ENCODE measurements around the gene ENPP5.
A peak's percentile ranks its signal among the peaks of the same experiment; 100 is the strongest.
"Not testable (repeated sequence)": the region's sequence is repeated elsewhere in the genome, so short reads cannot be mapped to it uniquely, and the experiment has no call there.

The ENPP5 gene

DNA sequence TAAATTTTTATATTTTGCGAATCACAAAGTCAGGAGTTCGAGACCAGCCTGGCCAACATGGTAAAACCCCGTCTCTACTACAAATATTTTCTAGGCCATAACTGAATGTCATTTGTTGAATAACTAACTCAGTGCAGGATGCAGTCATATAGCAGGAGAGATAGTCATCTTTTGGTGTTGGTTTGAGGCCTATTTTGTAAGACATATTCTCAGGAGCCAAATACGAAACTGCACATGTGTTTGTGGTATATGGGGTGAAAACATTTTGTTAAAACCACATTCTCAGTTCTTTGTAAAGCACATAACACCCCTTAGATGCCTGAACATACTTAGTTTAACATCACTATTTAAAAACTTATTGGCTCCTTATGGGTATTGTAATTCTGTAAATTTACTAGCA, 4.7 kb upstream of the ENPP5 start:
- no peak for DNase-seq (ENCODE audit: low read depth in 2 of 2)

DNA sequence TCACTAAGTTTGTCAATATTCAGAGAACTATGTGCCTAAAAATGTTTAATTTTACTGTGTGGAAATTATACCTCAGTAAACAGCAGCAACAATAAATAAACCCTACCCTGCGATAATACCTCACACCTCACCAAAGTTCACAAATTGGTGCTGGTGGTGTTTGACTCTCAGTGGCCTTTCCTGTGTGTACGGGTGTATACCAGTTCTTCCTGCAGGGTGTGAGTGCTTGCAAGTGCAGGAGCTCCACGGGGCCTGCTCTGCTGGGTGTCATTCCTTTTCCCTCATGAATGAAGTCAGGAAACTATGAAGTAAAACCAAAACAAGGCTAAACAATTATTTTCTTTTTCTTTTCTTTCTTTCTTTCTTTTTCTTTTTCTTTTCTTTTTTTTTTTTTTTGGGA, 4.1 kb upstream of the ENPP5 start:
- no peak for DNase-seq (ENCODE audit: low read depth in 2 of 2)

DNA sequence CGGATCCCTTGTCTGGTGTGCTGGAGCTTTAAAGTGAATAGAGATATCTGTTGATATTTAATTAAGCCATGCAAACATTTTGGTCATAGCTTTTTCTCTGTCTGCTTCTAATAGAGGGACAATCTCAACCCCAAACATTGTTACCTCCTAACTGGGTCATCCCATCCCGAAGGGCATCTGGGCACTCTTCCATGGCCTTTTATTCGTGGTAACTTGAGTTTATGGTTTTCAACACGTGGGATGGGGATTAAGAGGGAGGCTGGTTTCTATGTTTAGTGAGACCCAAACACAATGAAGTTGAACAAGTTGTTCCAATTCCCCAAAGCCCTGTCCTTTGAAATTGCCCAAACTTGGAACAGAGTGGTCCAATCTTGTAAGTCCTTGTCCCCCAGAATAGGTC, 1.4 kb upstream of the ENPP5 start:
- DNase-seq (ENCODE audit: low read depth in 2 of 2) = no peak

DNA sequence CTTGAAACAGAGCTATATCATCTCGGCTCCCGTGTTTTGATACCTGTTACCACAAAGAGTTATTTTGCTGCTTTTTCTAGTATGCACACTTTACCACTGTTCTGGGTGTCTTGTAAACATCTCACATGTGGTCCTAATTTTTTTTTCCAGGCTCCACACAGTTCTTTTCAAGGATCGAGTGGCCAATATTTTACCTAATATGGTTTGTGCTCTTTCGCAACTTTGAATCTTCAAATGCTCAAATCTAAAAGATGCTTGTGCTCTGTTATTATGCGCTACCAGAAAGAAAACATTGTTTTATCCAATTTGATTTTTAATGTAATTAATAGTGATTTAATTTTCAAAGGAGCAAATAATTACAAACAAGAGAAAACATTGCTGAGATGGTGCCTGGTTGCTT, 10.7 kb downstream of the ENPP5 start:
- DNase-seq (ENCODE audit: low read depth in 2 of 2) = no peak

DNA sequence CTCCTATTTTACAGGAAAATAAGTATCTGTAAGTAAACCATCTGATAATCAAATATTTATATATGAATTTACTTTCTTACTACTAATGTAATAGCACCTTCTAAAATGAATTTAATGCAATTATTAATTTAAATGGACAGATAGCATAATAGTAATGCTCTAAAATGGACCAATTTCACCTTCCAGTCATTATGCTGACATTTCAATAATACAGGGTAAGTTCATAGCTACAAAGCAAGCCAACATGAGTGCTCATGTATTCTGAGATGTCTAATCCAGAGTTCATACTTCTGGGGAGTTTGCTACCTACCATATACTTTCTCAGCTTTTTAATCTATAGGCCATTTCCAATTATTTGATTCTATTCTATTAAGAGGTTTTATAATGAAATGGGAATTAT, 11.6 kb downstream of the ENPP5 start:
- DNase-seq (ENCODE audit: low read depth in 2 of 2) = no peak

DNA sequence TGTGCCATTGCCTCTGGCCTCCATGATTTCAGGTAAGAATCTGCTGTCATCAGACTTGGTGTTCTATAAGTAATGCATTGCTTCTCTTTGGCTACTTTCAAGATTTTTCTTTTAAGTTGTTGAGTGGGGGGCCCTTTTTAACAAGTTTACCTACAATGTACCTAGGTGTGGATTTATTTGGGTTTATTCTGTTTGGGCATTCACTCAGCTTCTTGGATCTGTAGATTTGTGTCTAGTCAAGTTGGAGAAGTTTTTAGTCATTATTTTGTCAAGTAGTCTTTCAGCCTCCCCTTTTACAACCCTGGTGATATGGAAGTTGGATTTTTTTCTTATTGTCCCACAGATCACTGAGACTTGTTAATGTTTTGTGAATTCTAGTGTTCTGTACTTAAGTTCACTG, 14.1 kb downstream of the ENPP5 start:
- no peak for DNase-seq (ENCODE audit: low read depth in 2 of 2)

DNA sequence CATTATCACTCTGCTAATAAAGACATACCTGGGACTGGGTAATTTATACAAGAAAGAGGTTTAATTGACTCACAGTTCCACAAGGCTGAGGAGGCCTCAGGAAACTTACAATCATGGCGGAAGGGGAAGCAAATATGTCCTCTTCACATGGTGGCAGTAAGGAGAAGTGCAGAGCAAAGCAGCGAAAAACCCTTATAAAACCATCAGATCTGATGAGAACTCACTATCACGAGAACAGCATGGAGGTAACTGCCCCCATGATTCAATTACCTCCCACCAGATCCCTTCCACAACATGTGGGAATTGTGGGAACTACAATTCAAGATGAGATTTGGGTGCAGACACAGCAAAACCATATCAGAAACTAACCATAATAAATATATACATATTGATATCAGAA, 21.7 kb downstream of the ENPP5 start:
- DNase-seq (ENCODE audit: low read depth in 2 of 2) = not testable (repeated sequence)

DNA sequence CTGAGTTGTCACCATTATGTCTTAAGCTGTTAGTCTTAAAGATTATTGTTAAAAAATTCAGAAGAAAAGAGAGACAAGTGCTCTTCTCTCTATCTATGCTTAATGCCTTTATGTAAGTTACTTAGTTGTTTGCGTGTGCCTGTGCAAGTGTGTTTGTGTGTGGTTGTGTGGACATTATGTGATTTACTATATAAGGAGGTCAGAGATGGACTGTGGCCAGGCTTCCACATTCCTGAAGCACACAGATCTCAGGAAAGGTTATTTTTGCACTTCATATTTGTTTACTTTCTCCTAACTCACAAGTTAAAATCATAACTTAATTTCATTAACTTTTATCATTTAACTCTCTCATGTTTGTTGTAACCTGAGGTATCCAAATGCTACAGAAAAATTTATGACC, 26.5 kb downstream of the ENPP5 start:
- no peak for DNase-seq (ENCODE audit: low read depth in 2 of 2)

DNA sequence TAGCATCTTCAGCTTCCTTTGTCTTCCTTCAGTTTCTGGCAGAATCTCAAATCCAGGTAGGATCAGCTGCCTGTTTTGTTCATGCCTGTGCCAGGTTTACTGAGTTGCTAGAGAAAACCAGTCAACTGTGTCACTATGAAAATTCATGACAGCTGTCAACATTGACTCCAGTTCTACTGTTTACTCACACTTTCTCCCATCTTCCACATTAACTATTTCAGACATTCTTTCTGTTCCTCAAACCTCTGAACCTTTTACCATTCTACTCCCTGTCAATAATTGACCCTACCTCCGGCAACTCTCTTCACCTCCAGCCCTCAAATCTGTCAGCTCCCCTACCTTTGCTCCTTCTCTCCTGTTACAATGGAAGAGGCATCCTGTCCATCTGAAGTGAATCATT, 32.5 kb downstream of the ENPP5 start:
- no peak for DNase-seq (ENCODE audit: low read depth in 2 of 2)

DNA sequence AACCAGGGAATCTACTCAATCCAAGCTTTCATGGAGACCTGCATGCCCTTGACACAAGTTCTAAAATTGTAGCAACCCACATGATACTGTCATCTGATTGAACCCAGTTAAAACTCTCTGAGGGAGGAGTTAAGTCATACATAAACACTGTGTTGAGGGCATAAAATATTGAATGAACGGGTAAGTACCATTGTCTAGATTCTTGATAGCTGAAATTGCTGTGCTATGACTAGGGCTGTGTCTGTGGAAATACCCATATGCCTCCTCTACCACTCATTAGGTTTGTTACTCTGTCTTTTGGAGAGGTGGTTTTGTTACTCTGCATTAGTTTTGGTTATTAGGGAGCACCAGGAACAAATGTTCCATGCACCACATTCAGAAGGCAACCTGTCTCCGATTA, 33.4 kb downstream of the ENPP5 start:
- no peak for DNase-seq (ENCODE audit: low read depth in 2 of 2)

DNA sequence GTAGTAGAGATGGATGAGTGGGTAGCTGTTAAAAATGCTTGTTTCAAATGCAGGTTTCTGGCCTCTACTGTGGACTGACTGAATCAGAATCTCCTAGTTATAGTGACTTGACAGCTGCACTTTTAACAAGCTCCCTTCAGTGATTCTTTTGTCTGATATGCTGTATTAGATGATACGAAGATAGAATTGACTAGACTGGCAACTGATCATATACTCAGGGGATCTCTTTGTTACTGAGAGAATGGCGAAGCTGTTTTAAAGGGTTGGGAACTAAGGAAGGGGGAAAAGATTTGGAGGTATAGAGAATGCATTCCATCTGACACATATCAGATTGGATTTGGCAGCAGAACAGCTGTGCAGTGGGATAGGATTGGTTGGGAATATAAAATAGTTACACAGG, 33.9 kb downstream of the ENPP5 start:
- no peak for DNase-seq (ENCODE audit: low read depth in 2 of 2)

DNA sequence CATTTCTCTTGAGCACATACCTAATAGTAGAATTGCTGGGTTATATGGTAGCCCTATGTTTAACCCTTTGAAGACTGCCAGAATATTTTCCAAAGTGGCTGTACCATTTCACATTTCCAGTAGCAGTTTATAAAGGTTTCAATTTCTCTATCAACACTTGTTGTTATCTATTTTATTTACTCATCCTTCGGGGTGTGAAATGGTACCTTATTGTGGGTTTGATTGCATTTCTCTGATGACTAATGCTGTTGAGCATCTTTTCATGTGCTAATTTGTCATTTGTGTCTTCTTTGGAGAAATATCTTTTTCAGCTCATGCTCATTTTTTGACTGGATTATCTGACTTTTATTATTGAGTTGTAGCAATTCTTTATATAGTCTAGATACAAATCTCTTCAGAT, 35.6 kb downstream of the ENPP5 start:
- DNase-seq (ENCODE audit: low read depth in 2 of 2) = no peak

DNA sequence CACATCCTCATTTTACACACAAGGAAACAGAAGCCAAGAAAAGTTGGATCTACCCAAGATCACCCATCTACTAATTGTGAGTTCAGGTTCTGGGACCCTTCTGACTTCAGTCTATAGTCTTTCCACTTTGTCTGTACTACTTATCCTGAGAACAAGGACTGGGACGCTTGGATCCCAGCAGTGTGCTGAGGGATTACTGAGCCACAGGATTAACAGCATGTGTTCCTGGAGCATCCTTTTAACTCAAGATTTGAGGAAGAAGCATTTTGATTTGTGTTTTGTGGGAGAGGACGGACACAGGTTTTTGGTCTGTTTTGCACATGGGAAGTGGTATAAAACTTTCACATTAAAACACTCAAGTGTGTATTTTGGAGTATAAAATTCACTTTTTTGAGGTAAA, 36.6 kb downstream of the ENPP5 start:
- DNase-seq (ENCODE audit: low read depth in 2 of 2) = no peak

DNA sequence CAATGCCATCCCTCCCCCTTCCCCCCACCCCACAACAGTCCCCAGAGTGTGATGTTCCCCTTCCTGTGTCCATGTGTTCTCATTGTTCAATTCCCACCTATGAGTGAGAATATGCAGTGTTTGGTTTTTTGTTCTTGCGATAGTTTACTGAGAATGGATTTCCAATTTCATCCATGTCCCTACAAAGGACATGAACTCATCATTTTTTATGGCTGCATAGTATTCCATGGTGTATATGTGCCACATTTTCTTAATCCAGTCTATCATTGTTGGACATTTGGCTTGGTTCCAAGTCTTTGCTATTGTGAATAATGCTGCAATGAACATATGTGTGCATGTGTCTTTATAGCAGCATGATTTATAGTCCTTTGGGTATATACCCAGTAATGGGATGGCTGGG, 39.5 kb downstream of the ENPP5 start:
- not testable (repeated sequence) for DNase-seq (ENCODE audit: low read depth in 2 of 2)

DNA sequence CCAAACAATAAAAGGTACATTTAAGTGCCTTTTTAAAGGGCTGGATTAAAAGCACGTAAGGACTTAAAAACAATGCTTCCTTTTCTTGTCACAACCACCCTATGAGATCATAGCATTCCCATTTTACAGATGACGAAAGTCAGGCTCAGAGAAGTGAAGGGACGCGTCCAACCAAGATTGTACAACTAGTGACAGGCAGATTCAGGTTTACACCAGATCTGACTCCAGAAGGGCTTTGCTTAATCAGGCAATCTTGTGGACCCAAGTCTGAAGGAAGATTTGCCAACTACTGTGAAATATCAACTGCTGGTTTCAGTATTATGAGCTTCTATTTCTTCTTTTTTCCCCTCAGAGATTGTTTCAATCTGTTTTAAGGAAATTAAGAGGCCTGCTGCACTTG, 40.1 kb downstream of the ENPP5 start:
- DNase-seq (ENCODE audit: low read depth in 2 of 2) = no peak

DNA sequence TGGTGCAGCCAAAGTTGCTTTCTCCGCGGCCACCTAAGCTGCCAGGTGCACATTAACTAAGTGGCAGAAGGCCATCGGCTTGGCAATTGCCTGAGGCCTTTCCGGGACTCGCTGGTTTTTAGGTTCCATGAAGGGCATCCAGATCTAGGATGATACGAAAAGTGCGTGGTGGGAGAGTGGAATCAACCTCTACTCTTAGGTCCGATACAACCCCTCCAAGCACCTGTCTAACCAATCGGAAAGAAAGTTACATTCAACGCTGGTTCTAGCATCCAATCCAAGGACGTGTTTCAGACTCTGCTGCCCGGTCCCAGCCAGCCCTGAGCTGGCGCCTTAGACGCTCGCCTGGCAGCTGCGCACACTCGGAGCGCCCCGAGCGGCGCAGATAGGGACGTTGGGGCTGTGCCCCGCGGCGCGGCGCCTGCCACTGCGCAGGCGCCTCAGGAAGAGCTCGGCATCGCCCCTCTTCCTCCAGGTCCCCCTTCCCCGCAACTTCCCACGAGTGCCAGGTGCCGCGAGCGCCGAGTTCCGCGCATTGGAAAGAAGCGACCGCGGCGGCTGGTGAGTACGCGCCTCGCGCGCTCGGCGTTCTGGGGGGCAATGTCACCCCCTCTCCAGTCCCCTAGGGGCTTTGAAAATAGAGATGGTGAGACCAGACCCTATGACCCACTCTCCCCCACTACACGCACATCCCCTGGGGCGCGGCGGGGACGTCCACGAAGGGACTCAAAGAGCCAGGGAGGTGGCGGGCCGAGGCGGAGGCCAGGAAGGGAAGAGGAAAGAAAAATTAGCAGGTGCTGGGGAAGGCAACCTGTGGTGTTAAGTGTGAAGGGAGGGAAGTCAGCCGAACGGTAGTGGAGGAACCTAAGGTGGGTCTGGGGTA, 40.9 kb downstream of the ENPP5 start, which contains the start of gene ENPP4:
Gene ENPP4 (plus strand): TSS at position 361 of the 883 bp plus-strand sequence. CDS start 9,595 bp downstream, outside the sequence.
- peak; percentile 77 to 80 for DNase-seq (ENCODE audit: low read depth in 2 of 2)

DNA sequence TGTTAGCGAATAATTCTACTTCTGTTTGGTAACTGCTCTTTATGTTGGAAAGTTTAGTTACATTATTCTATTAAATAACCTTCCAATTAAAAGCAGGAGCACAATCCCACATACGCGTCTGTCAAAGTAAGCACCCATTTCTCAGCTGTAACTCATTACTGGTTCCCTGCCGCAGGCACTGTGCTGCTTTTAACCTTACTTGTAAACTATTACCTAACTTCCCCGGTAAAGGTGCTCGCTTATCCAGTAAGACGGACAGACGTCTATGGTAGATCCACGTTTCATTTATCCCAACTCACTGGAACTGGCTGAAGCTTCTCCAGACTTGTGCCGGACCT, 41.5 kb downstream of the ENPP5 start:
- no peak for DNase-seq (ENCODE audit: low read depth in 2 of 2)

DNA sequence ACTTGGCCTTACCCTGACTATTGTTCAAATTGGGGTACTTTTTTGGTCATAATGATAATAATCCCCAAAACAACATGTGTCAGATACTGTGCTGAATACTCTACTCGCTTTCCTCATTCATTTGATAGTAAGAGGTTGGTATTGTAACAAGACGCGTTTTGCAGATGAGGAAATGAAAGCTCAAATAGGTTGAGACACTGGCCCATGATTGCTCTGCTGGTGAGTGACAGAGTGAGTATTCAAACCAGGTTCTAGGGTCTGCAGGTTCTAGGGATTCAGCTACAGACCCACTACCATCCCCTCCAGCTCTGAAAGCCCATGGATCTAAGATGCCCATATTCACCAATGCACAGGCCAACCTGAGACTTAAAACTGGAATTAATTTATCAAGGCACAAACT, 42.3 kb downstream of the ENPP5 start:
- no peak for DNase-seq (ENCODE audit: low read depth in 2 of 2)

DNA sequence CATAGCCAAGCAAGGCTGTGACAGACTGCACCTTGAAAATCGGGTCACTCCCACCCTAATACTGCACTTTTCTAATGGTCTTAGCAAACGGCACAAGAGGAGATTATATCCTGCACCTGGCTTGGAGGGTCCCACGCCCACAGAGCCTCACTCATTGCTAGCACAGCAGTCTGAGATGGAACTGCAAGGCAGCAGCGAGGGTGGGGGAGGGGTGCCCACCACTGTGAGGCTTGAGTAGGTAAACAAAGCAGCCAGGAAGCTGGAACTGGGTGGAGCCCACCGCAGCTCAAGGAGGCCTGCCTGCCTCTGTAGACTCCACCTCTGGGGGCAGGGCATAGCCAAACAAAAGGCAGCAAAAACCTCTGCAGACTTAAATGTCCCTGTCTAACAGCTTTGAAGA, 51.1 kb downstream of the ENPP5 start:
- DNase-seq (ENCODE audit: low read depth in 2 of 2) = not testable (repeated sequence)

DNA sequence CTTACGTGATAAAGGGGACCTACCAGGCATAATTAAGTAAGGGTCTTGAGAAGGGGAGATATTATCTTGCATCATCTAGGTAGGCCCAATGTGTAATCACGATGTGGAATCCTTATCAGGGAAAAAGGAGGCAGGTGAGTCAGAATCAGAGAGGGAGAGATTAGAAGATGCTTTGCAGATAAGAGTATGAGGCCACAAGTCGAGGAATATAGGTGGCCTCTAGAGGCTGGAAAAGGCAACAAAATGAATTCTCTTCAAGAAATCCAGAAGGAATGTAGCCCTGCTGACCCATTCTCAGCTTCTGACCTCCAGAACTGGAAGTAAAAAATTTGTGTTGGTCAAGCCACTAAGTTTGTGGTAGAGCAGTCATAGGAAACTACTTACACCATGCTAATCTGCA, 51.9 kb downstream of the ENPP5 start:
- DNase-seq (ENCODE audit: low read depth in 2 of 2) = no peak

DNA sequence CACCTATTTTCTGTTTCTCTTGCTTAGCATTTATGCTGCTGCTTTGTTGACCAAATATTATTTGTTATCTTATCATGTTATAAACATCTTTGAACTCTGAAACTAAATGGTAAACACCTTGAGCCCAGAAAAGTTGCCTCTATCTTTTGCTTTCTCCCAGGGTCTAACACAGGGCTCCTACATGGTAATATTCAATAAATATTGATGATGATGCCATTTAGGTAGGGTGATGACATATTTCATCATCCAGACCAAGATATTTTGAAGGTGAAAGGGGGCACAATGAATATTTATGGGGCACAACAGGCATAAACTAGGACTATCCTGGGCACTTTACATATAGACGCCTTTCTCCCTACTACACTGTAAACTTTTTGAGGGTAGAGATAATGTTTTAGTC, 52.6 kb downstream of the ENPP5 start:
- no peak for DNase-seq (ENCODE audit: low read depth in 2 of 2)

DNA sequence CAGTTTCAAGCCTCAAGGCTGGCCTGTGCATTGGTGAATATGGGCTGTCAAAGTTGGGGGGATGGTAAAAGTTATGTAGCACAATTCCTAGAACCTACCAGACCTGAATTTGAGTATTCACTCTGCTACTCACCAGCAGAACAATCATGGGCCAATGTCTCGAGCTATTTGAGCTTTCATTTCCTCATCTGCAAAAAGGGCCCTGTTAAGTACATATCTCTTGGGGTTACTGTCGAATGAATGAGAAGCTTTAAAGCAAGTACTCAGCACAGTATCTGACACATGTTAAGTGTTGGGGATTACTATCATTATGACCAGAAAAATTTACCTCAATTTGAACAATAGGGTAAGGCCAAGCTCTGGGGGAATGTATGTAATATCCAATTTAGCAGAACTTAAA, 54.5 kb downstream of the ENPP5 start:
- DNase-seq (ENCODE audit: low read depth in 2 of 2) = no peak

DNA sequence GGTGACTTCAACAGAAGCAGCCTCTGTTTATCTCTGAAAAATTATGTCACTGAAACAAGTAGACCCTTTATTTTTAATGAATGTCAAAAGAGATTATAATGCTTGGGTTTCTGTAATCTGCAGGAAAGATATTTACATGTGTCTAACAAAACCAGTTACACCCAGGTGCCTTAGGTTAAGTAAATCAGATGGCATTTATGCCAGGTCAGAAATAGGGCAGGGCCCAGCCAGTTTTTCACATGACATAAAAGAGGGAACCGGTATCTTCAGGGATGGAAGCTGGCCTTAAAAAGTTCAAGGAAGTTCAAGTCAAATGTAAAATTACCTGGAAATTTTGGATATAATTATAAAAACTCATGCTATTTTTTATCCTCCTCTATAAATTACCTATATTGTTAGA, 55.1 kb downstream of the ENPP5 start:
- no peak for DNase-seq (ENCODE audit: low read depth in 2 of 2)

DNA sequence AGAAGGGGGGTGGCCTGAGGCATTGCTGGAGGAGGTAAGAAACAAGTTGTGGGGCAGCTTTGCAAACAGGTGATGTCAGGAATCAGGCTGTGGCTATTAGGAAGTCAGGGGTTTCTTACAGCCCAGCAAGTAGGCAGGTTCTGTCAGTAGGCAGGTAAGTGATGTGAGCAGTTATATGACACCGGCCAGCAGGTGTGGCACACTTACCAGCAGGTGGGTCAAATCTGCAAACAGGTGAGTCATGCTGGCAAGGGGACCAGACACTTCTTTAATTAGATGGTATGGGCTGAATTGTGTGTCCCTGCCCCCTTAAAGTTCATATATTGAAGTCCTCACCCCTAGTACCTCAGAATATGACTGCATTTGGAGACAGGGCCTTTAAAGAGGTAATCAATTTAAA, 57.4 kb downstream of the ENPP5 start:
- DNase-seq (ENCODE audit: low read depth in 2 of 2) = no peak
